ENCODE measurements around the gene DPM1.

Gene DPM1

GRCh38 chr20:50957798-50958614, at the start of gene DPM1:
Gene DPM1 (minus strand): TSS chr20:50958532. CDS start chr20:50958523, 9 bp downstream.
- DNase-seq (ENCODE audit: low read depth), result peak; percentile 80

DNA sequence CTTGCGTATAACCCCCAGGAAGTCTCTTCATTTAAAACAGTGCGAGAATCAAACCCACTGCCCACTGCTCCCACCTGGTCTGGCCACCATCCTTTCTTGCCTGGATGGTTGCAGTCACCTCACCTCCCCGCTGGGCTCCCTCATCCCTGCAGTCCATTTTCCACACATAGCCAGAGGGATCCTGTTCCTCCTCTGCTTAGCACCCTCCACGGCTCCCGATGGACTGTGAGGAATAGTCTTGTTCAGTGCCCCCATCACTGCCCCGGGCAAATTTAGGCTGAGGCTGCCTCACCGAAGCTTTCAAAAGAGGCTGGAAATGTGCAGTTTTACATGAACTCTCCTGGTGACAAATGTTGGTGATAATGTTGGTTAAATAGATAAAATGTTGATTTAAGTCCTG, 46.9 kb upstream of the DPM1 start:
- DNase-seq (ENCODE audit: low read depth), result no peak

DNA sequence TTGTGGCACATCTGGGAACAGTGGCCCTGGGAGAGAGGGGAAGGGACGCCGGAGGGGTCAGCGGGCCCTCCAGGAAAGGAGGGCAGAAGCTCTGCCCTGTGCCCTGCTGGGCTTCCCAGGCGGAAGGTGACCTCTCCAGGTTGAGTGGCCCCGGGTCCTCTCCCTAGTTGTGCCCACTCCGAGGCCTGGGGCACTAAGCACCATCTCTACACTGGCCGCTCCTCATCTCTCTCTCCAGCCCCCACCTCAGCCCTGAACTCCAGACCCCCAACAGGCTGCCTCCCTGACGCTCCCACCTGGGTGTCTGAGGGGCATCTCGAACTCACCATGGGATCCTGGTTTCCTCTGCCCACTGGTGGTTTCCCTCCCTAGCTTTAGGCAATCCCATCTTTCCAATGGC, 46.4 kb upstream of the DPM1 start:
- no peak for DNase-seq (ENCODE audit: low read depth)

GRCh38 chr20:51004305-51004727, 46.0 kb upstream of the DPM1 start:
- DNase-seq (ENCODE audit: low read depth), result no peak

DNA sequence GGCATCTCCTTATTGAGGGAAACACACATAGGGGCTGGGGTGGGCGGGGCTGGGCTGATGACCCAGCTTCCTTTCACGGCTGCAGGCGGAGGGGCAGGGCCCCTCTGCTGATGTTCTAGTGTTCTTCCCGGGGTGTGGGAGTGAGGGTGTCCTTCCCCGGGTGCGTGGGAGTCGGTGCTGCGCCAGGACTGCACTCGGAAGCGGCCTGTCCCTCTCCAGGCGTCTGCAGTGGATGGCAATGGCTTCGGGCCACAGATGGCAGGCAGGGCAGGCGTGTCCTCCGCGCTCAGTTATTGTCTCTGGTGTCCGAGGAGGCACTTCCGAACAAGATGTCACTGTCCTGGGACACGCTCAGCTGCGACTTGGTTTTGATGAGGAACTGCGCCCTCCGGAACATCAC, 45.4 kb upstream of the DPM1 start:
- no peak for DNase-seq (ENCODE audit: low read depth)

GRCh38 chr20:51002633-51003032, 44.3 kb upstream of the DPM1 start:
- DNase-seq (ENCODE audit: low read depth), result no peak

DNA sequence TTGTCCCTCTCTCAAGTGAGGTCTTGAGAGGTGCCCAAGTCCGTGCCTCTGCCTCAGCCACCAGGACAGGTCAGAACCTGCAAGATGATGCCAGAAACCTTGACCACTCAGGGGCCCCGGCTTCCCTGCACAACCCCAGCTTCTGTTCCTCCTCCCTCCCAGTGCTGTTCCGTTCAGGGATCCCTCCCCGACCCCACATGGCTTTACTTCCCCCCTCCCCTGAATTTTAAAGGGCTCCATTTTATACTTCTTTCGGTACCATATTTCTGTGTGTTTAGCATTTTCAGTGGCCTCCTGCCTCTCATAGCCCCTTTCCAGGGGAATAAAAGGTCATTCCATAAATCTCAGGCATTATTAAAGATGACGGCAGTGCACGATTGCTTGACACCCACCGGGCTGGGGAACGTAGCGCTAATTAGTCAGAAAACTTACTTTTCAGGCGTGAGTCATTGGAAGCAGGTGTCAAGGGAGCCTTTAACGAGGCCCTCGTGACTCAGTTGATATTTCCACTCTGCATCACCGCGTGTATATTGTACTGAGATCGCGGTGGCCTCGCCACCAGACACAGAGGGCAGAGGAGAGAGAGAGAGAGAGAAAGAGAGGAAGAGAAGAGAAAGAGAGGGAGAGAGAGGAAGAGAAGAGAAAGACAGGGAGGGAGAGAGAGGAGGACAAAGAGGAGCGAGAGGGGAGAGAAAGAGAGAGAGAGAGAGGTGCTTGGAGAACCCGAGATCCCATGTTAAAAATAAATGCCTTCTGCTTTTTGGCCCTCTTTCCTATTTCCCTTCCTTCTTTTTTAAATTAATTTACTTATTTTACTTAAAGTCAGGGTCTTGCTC, 43.3 kb upstream of the DPM1 start:
- DNase-seq (ENCODE audit: low read depth), result no peak

DNA sequence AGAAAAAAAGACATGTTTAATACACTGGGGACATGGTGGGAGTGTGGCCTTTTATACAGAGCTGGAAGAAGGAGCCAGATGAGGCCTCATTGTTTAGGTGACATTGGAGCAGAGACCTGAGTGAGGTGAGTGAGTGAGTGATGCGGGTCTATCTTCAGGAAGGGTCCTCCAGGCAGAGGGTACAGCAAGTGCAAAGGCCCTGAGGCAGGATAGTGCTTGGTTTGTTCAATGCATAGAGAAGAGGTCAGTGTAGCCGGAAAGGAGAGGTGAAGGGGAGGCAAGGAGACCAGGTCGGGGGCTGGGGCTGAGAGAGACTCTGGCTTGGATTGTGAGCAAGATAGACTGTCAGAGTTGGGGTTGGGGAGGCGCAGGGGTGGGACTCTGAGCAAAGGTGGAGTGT, 41.0 kb upstream of the DPM1 start:
- DNase-seq (ENCODE audit: low read depth), result no peak

DNA sequence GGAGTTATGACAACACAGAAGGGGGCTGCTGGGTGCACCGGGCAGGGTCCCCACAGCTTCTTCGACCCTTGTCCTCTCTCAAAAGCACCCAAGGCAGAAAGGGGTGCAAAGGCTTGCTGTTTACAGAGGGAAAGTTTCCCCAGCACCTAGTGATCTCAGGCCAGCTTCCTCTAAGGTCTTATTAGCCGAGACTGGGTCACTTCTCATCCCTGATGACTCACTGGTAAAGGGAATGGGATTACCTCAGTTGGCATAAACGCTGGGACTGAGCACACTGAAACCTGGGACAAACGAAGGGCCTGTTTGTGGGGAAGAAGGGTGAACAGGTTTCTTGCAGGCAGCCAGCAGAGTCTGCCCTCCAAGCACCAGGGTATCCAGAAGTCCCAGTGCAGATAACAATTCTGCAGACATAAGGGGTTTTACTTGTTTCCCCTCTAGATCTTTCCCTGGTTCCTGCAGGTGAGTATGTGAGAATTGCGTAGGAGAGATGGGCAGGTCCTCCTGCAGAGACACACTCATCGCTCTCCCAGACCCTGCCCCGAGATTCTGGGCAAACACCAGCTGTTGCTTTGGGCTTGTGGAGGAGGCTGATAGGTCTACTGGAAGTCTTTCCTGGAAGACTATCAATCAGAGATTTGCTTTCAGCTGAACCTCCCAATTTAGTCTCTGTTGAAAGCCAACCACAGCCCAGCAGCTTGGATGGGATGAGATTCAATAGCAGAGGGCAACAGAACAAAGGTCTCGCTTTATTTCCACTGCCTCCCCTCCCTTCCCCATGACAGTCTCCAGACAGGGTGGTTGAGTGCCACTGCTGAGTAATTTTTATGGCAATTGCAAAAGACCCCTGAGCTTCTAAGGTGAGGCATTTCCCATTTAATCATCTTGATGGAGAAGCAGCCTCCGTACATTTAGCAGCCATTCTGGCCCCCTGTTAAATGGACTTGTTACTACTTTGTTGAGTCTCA, 38.9 kb upstream of the DPM1 start:
- DNase-seq (ENCODE audit: low read depth), result no peak

GRCh38 chr20:50995506-50995905, 37.2 kb upstream of the DPM1 start:
- DNase-seq (ENCODE audit: low read depth), result no peak

DNA sequence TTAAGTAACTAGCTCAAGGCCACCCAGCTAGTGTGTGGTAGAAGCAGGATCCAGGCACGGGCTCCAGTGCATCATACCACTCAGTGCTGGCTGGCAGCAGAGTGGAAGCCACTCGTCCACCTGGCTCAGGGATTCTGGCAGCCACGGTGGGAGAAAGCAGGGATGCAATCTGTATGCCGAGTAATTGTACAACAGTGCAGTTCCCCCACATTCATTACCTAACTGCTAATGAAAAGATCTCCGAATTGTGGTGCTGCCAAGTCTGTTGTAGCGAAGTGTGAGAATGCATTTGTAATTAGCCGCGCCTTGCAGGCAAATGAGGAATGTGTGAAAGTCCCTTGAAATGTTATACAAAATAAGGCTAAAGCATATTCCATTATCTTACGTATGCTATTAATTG, 35.5 kb upstream of the DPM1 start:
- DNase-seq (ENCODE audit: low read depth), result no peak

DNA sequence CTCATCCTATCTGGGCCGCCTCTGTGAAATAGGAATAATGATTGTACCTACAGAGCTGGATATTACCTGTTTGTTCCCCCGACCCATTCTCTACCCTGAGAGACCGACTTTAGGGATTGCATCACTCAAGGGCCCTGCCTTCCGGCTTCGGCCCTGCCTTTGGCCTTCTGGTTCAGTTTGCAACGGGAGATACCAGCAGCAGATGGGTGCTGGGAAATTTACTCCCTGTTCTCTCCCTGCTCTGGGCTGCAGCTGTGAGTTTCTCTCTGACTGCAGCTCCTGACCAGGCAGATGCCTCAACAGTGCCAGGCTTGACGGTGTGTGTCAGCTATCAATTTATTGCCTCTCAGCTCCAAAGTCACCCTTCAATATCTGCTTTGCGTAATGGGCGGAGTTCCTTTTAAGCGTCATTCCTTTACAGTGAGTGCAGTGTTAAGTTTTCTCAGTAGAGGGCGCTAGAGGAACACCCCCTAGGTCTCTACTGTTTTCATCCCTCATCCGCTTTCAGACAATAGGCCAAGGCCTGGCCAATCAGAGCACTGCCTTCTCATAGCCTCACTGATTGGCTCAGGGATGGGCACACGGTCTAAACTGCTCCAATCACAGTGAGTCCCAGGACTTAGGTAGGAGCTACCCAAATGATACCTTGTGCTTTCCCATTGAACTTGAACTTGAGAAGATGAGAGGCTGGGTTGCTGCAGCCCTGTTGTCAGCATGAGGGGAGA, 34.6 kb upstream of the DPM1 start:
- no peak for DNase-seq (ENCODE audit: low read depth)

- DNase-seq (ENCODE audit: low read depth), result no peak
Observed at GRCh38 chr20:50992336-50992732, 34.0 kb upstream of the DPM1 start.

GRCh38 chr20:50991076-50991475, 32.7 kb upstream of the DPM1 start:
- DNase-seq (ENCODE audit: low read depth), result no peak

- DNase-seq (ENCODE audit: low read depth), result peak; percentile 31
Observed at GRCh38 chr20:50987493-50988210, 29.3 kb upstream of the DPM1 start.

DNA sequence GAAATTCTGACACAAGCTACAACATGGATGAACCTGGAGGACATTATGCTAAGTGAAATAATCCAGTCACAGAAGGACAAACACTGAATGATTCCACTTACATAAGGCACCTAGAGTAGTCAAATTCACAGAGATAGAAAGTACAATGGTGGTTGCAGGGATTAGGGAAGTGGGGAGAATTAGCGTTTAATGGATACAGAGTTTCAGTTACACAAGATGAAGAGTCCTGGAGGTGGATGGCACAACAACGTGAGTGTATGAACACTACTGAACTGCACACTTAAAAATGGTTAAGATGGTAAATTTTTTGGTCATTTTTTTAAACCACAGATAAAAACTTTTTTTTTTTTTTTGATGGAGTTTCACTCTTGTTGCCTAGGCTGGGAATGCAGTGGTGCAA, 25.0 kb upstream of the DPM1 start:
- no peak for DNase-seq (ENCODE audit: low read depth)

GRCh38 chr20:50982363-50982762, 24.0 kb upstream of the DPM1 start:
- no peak for DNase-seq (ENCODE audit: low read depth)

DNA sequence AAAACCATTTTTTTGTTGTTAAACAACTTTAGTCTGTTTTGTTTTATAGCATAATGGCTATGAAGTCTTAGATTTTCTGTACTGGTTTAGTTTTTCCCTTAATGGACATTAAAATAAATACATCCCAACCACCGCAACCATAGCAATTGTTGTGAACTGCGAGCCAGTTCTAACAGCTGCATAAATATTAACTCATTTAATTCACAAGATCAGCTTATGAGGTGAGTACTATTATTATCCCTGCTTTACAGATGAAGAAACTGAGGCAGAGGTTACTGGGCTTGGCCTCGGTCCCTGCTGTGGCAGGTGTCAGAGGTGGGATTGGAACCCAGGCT, 23.3 kb upstream of the DPM1 start:
- no peak for DNase-seq (ENCODE audit: low read depth)

- DNase-seq (ENCODE audit: low read depth), result peak; percentile 66
Observed at GRCh38 chr20:50980851-50981713, 22.8 kb upstream of the DPM1 start.
